Measurements from ENCODE around the gene CFAP45. TPM values are rescaled to one million over a fixed set of nuclear protein-coding genes. Genes with fewer than 3 reads are reported as not detected.
"Not testable (repeated sequence)": the region's sequence is repeated elsewhere in the genome, so short reads cannot be mapped to it uniquely, and the experiment has no call there.

Gene CFAP45
- total RNA-seq, 1 donor from 2014 or later = 0.46 TPM

DNA sequence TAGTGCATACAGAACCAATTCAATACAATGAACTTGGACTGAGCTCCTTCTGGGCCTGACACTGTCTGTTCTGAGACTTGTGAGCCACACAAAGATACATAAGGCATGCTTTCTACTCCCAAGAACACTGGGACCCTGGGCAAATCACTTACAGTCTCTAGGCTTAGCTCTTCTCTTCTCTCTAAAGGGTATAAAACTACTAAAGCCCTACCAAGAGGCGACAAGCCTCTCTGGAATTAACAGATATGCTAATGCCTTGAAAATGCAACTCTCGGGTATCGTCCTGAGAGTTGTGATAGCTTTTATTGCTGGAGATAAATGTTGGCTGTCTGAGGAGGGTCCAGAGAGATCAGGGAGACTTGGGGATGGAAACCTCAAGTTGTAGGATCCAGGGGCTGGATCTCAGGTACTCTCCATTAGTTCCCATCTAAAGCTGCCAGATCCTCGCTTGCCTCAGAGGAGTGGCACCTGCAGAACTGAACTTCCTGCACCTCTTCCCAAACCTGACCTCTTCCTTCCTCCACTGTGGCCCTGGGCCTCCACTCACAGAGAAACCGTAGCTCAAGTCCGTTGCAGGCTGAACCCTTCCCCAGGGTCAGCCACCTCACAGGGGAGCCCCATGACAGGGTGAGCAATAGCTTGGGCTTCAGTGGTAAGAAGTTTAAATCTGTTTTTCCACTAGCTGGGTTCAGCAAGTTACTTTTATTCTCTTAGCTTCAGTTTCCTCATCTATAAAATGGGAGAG, 11.5 kb upstream of the CFAP45 start:
- TF ChIP-seq, protein P1, sequence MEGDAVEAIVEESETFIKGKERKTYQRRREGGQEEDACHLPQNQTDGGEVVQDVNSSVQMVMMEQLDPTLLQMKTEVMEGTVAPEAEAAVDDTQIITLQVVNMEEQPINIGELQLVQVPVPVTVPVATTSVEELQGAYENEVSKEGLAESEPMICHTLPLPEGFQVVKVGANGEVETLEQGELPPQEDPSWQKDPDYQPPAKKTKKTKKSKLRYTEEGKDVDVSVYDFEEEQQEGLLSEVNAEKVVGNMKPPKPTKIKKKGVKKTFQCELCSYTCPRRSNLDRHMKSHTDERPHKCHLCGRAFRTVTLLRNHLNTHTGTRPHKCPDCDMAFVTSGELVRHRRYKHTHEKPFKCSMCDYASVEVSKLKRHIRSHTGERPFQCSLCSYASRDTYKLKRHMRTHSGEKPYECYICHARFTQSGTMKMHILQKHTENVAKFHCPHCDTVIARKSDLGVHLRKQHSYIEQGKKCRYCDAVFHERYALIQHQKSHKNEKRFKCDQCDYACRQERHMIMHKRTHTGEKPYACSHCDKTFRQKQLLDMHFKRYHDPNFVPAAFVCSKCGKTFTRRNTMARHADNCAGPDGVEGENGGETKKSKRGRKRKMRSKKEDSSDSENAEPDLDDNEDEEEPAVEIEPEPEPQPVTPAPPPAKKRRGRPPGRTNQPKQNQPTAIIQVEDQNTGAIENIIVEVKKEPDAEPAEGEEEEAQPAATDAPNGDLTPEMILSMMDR (conservative IDR thresholded peaks at IDR 0.05; ENCODE audit: low read depth, low read length) = no peak
- no peak overlapping the region for H3K4me3 ChIP-seq (ENCODE audit: low read depth, low read length)

DNA sequence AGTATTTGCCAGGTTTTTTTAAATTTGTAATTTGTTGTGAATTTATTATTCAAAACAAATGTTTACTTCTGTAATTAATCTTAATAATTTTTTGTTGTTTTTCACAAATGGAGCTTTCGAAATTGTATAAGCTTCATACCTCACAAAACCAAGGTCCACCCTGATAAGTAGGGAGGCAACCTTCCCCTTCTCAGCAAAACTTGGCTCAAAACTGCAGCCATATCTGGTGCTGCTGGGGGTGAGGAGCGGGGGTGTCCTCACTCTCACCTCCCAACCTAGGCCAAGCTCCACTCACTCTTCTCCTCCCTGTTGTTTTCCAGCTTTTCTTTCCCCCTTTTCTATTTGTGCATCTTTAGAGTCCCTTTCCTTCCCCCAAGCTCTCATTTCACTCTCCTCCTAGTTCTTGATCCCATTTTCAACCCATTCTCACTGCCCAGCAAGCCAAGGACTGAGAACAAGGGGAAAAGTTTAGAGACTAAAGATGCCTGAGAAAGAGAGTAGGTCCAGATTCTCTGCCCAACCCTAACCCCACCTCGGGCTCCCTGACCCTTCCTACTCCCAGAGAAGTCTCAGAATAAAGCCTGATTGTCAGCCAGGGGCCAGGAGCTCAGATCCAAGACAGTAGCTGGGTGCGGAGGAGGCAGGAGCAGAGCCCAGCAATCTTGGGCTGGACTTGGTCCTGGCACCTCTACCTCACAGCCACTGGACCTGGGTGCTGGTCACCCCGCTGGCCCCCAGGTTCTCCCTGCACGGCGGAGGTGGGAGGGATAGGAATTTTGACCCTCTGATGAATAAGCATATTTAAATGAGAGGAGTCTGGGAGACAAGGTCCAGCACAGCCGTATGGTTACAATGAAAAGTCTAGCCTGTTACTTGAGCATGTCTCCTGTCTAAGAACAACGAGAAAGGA, 8.3 kb upstream of the CFAP45 start:
- TF ChIP-seq, protein P1 (conservative IDR thresholded peaks at IDR 0.05; ENCODE audit: low read depth, low read length) = no peak
- no peak for DNase-seq (ENCODE audit: low read depth)
- no peak overlapping the region for H3K4me3 ChIP-seq (ENCODE audit: low read depth, low read length)

More for the DNA sequence above, 11.5 kb upstream of the CFAP45 start:
- no peak for DNase-seq (ENCODE audit: low read depth)

DNA sequence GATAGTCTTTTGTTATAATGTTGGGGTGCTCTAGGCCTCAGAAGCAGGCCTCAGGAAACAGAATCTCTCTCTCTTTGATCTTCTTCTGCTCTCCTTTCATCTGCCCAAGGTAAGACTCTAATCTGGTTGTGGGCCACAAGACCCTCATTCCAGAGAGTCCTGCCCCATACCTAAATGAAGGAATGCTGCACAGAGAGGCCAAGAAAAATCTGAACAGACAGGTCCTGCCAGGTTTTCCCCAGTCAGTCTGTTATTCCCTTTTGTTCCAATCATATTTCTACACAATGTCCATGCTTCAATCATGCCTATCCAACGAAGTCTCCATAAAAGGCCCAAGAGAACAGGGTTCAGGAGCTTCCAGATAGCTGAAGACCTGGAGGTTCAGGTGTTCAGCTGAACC, 7.0 kb upstream of the CFAP45 start:
- DNase-seq (ENCODE audit: low read depth) = no peak
- H3K4me3 ChIP-seq (ENCODE audit: low read depth, low read length) = no peak overlapping the region
- TF ChIP-seq, protein P1 (conservative IDR thresholded peaks at IDR 0.05; ENCODE audit: low read depth, low read length) = no peak

DNA sequence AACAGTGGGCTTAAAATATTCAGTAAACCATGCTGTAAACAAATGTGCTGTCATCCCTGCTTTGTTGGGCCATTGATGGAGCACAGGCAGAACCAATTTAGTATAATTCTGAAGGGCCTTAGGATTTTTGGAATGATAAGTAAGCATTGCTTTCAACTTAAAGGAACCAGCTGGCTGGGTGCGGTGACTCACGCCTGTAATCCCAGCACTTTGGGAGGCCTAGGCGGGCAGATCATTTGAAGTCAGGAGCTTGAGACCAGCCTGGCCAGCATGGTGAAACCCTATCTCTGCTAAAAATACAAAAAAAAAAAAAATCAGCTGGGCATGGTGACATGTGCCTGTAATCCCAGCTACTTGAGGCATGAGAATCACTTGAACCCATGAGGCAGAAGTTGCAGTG, 4.1 kb upstream of the CFAP45 start:
- DNase-seq (ENCODE audit: low read depth); H3K4me3 ChIP-seq (ENCODE audit: low read depth, low read length): not testable (repeated sequence)

DNA sequence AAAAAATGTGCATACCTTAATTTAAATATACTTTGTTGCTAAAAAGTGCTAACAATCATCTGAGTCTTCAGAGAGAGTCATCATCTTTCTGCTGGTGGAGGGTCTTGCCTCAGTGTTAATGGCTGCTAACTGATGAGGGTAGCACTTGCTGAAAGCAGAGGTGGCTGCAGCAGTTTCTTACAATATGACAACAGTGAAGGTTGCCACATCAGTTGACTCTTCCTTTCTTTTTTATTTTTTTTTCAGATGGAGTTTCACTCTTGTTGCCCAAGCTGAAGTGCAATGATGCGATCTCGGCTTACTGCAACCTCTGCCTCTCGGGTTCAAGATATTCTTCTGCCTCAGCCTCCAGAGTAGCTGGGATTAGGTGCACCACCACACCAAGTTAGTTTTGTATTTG, 2.6 kb upstream of the CFAP45 start:
- H3K4me3 ChIP-seq (ENCODE audit: low read depth, low read length) = no peak overlapping the region

DNA sequence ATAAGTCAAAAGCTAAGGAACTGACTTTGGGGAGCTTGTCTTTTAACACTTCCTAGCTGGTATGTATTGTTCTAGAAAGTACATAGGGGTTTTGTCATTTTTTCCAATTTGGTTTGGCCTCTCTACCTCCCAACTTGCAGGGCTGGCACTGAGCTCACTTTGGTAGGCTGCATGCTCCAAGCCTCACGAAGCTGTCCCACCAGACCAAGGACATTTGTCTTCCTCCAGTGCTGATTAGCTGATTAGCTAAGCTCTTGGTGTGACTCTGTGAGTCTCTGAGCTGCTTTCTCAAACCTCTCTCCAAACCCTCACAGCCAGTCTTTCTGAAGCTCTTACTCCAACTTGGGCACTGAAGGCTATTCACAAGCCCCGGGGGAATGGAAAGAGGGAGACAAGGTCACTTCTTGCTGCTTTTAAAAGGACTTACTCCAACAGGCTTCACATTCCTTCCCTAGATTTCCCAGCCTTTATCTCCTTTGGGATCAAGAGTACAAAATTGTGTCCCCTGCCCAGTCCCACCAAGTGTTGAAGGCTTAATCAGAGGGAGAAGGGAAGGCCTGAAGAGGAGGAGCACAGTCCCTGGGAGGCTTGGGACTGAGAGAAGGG, 893 bp upstream of the CFAP45 start:
- TF ChIP-seq, protein P1 (conservative IDR thresholded peaks at IDR 0.05; ENCODE audit: low read depth, low read length) = no peak
- no peak for DNase-seq (ENCODE audit: low read depth)
- H3K4me3 ChIP-seq (ENCODE audit: low read depth, low read length) = no peak overlapping the region

More for the DNA sequence above, 2.6 kb upstream of the CFAP45 start:
- no peak for DNase-seq (ENCODE audit: low read depth)
- TF ChIP-seq, protein P1 (conservative IDR thresholded peaks at IDR 0.05; ENCODE audit: low read depth, low read length) = no peak

DNA sequence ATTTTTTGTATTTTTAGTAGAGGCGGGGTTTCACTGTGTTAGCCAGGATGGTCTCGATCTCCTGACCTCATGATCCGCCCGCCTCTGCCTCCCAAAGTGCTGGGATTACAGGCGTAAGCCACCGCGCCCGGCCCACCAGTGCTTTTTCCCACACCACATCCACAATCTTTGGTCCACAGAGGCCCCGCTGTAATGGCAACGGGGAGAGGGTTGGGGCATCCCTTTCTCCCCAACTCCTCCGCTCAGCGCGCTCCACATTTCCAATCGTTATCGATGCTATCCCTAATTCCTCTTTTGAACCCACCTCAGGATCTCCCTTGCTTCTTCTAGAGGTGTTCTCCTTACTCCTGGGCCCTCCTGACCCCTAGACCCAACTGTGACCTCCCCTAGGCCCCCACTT, 331 bp downstream of the CFAP45 start:
- DNase-seq (ENCODE audit: low read depth); H3K4me3 ChIP-seq (ENCODE audit: low read depth, low read length): not testable (repeated sequence)

All from epithelial cell of proximal tubule (primary cell).